ENCODE data around the gene TNFRSF1B. TPM values are rescaled to one million over a fixed set of nuclear protein-coding genes. Genes with fewer than 3 reads are reported as not detected.
A peak's percentile ranks its signal among the peaks of the same experiment; 100 is the strongest.

Gene TNFRSF1B
- total and polyA plus RNA-seq, 2 of the 8 experiments (the other 6 are each of a cell fraction or from before 2014, with no cell fraction given) = 1.7 to 2.9 TPM

DNA sequence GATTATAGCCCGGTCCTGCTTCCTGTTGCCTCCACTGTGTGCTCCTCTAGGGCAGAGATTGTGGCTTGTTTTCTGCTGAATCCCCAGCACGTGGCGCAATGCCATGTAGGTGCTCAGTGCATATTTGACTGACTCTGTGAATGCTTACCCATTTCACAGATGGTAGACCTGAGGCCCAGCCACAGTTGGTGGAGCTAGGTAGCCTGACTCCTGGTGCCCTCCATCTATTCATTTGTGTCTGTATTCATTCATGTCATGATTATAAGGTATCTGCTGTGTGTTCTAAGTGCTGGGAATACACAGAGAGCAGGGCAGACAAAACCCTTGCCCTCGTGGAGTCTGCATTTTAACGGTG, 22.5 kb downstream of the TNFRSF1B start:
- no peak overlapping the region for H3K56ac ChIP-seq (replicated peaks; ENCODE audit: insufficient read length, low read depth, low read length)
- no peak overlapping the region for H2BK120ac ChIP-seq (replicated peaks; ENCODE audit: low read depth, low read length)
- 79% methylated on average over 5 of the region's 5 CpGs; no CpG with 5 or more reads in 1 of the 2 experiments for WGBS, 2 experiments (ENCODE audit: extremely low coverage in 1 of 2, insufficient coverage in 1 of 2, insufficient read length in 1 of 2, insufficient replicate concordance in 2 of 2, low coverage in 1 of 2, low lambda C conversion rate in 2 of 2, missing lambda C conversion rate in 1 of 2)
- no peak overlapping the region for H3K23ac ChIP-seq (ENCODE audit: insufficient read length)
- H2AFZ ChIP-seq (ENCODE audit: low read length) = no peak overlapping the region
- H3K23me2 ChIP-seq (ENCODE audit: low read depth, low read length) = no peaks in the 10 kb centered on the region
- ChIA-PET CTCF (ENCODE audit: partially characterized antibody) (interaction anchor here (1.0 to 9.7 kb wide), 9 partner anchors 11 to 569 kb away, joined by 3 to 165 read pairs (median 5); partner anchors contain the start of gene TNFRSF1B), POLR2A (ENCODE audit: partially characterized antibody) (no interaction called here)
- H3K4ac ChIP-seq (replicated peaks; ENCODE audit: insufficient read length, low read depth, low read length) = no peak overlapping the region
- H4K5ac ChIP-seq (ENCODE audit: insufficient read length, low read depth, low read length) = no peak overlapping the region
- H3K79me1 ChIP-seq (ENCODE audit: low read depth, low read length) = no peaks in the 10 kb centered on the region
- H3K36me3 ChIP-seq (ENCODE audit: control insufficient read depth in 2 of 4, insufficient read depth in 4 of 4, low read length in 3 of 4) = no peaks in the 10 kb centered on the region
- no peak for DNase-seq (ENCODE audit: low read depth in 1 of 2, low spot score in 2 of 2)
- TF ChIP-seq, protein P1, sequence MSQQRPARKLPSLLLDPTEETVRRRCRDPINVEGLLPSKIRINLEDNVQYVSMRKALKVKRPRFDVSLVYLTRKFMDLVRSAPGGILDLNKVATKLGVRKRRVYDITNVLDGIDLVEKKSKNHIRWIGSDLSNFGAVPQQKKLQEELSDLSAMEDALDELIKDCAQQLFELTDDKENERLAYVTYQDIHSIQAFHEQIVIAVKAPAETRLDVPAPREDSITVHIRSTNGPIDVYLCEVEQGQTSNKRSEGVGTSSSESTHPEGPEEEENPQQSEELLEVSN (IDR thresholded peaks at IDR 0.05) = no peak
- peak; percentile 36; the same call in 1 of the 2 replicates for TF ChIP-seq KDM1A (IDR thresholded peaks at IDR 0.05; ENCODE audit: borderline replicate concordance, low read length)
- H4K91ac ChIP-seq (replicated peaks; ENCODE audit: insufficient read length, low read length) = no peak overlapping the region
- FAIRE-seq = no peak
- H3K4me1 ChIP-seq (replicated peaks in 1 of 4; ENCODE audit: control insufficient read depth in 3 of 4, insufficient read depth in 4 of 4, low read length in 3 of 4) = peaks cover 0 to 9% (median 3%) of the 10 kb centered on the region in 4 experiments; a peak in 6 of 7 replicates
- H3K14ac ChIP-seq (ENCODE audit: insufficient read length) = no peak overlapping the region
- H2AK5ac ChIP-seq (ENCODE audit: low read depth, low read length) = no peak overlapping the region
- H3K9ac ChIP-seq (replicated peaks in 1 of 4; ENCODE audit: extremely low read depth in 1 of 4, low read depth in 3 of 4, low read length in 3 of 4) = no peak overlapping the region
- no peak overlapping the region for H3K27ac ChIP-seq (ENCODE audit: low read depth, low read length)
- H3K27me3 ChIP-seq (replicated peaks in 1 of 4; ENCODE audit: control insufficient read depth in 3 of 4, extremely low read depth in 1 of 4, insufficient read depth in 3 of 4, low read length in 3 of 4) = no peaks in the 10 kb centered on the region; a peak in 1 of 7 replicates
- H3K4me3 ChIP-seq (ENCODE audit: extremely low read depth in 1 of 4, insufficient read depth in 2 of 4, low read depth in 3 of 4, low read length in 4 of 4) = no peak overlapping the region
- no peak overlapping the region for H2BK5ac ChIP-seq (ENCODE audit: low read depth, low read length)
- H2BK12ac ChIP-seq (ENCODE audit: low read depth, low read length) = no peak overlapping the region
- H3K4me2 ChIP-seq (ENCODE audit: insufficient read depth in 1 of 2, low read depth in 2 of 2, low read length in 2 of 2) = no peak overlapping the region
- peak overlapping the region; percentile 65 for H4K8ac ChIP-seq (ENCODE audit: extremely low read depth, insufficient read depth, low read length)
- no peak overlapping the region for H3K18ac ChIP-seq (ENCODE audit: extremely low read depth, low read length)
- H3K9me3 ChIP-seq (ENCODE audit: insufficient read depth in 2 of 2, low read depth in 1 of 2, low read length in 1 of 2) = peaks cover 0 to 13% of the 10 kb centered on the region in 2 experiments; a peak in 1 of 4 replicates
- H2BK20ac ChIP-seq (ENCODE audit: low read length) = no peak overlapping the region
- H4K20me1 ChIP-seq (replicated peaks in 1 of 2; ENCODE audit: control insufficient read depth in 1 of 2, insufficient read depth in 2 of 2, low read length in 2 of 2) = no peaks in the 10 kb centered on the region
- no peaks in the 10 kb centered on the region for H3K79me2 ChIP-seq (ENCODE audit: control insufficient read depth in 1 of 2, insufficient read depth in 2 of 2, low read length in 2 of 2)
- H2BK15ac ChIP-seq (ENCODE audit: low read length) = no peak overlapping the region

All from H1 (cell line).